HFFc6 (cell line): ENCODE measurements around the gene MRPS26. TPM values are rescaled to one million over a fixed set of nuclear protein-coding genes. Genes with fewer than 3 reads are reported as not detected.

Source experiments
- DNase-seq: peaks from one replicate; pipeline ENCODE4 v3.0.0-alpha.2; 2018
- H3K27ac Mint-ChIP-seq: 2 replicates; pipeline ENCODE4 v1.8.0; 2020; ENCODE audit warnings: mild to moderate bottlenecking, mixed read lengths
- H3K27me3 Mint-ChIP-seq: 2 replicates; pipeline ENCODE4 v1.8.0; 2021; ENCODE audit warnings: mild to moderate bottlenecking, moderate library complexity, mixed read lengths; ENCODE audit not compliant: insufficient read depth
- H3K36me3 Mint-ChIP-seq: 2 replicates; pipeline ENCODE4 v1.8.0; 2021; ENCODE audit warnings: low read depth, mixed read lengths
- H3K4me1 Mint-ChIP-seq: 2 replicates; pipeline ENCODE4 v1.8.0; 2020; ENCODE audit warnings: low read depth, mixed read lengths
- H3K4me3 Mint-ChIP-seq: 2 replicates; pipeline ENCODE4 v1.8.0; 2020; ENCODE audit warnings: mild to moderate bottlenecking, moderate library complexity, mixed read lengths
- H3K9me3 Mint-ChIP-seq: 2 replicates; pipeline ENCODE4 v1.8.0; 2020; ENCODE audit warnings: mild to moderate bottlenecking, mixed read lengths
- total RNA-seq, 6 experiments: library from RNA; stranded (reverse); fragmentation: NEBNext Ultra II Directional; extraction: Animal tissue kit (Norgen Biotek cat#: 25700); gene quantifications; 2 replicates in 1 of 6; 3 replicates in 5 of 6; pipeline ENCODE4 v1.2.3, GENCODE V29; 2021
- TF ChIP-seq, protein P1 (sequence below): fragments of 200-600 bp; sonication (generic); IDR thresholded peaks from 2 replicates; pipeline ENCODE4 v1.5.0; 2021; ENCODE audit warnings: antibody characterized with exemption, mild to moderate bottlenecking

The MRPS26 gene
- total RNA-seq, 6 experiments from 2014 or later: 31.7 to 46.8 (median 36.0) TPM

DNA sequence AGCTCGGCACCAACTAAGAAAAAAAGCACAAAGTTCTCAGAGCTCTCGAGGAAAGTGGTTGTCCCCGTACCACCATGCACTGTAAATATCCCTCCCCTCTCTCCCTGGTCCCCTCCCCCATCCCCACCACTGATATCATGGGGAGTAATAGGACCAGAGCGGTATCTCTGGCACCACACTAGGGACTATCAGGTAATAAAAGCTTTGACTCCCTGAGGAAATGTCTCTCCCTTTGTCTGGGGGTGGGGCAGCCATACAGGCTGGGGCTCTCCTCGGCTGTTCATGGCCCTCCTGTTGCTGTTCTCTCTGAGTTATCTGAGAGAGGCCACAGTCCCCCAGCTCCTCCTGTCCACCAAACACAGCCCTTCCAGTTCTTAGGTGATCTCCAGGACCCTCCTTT is 7.4 kb upstream of the MRPS26 start:
- TF ChIP-seq, protein P1, sequence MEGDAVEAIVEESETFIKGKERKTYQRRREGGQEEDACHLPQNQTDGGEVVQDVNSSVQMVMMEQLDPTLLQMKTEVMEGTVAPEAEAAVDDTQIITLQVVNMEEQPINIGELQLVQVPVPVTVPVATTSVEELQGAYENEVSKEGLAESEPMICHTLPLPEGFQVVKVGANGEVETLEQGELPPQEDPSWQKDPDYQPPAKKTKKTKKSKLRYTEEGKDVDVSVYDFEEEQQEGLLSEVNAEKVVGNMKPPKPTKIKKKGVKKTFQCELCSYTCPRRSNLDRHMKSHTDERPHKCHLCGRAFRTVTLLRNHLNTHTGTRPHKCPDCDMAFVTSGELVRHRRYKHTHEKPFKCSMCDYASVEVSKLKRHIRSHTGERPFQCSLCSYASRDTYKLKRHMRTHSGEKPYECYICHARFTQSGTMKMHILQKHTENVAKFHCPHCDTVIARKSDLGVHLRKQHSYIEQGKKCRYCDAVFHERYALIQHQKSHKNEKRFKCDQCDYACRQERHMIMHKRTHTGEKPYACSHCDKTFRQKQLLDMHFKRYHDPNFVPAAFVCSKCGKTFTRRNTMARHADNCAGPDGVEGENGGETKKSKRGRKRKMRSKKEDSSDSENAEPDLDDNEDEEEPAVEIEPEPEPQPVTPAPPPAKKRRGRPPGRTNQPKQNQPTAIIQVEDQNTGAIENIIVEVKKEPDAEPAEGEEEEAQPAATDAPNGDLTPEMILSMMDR: no peak
- H3K4me1 Mint-ChIP-seq: peaks cover 13% of the 10 kb centered on the region
- H3K27me3 Mint-ChIP-seq: no peaks in the 10 kb centered on the region
- H3K36me3 Mint-ChIP-seq: peaks cover 11% of the 10 kb centered on the region
- H3K9me3 Mint-ChIP-seq: no peaks in the 10 kb centered on the region
- DNase-seq: no peak
- no peak overlapping the region for H3K4me3 Mint-ChIP-seq
- H3K27ac Mint-ChIP-seq: no peak overlapping the region

DNA sequence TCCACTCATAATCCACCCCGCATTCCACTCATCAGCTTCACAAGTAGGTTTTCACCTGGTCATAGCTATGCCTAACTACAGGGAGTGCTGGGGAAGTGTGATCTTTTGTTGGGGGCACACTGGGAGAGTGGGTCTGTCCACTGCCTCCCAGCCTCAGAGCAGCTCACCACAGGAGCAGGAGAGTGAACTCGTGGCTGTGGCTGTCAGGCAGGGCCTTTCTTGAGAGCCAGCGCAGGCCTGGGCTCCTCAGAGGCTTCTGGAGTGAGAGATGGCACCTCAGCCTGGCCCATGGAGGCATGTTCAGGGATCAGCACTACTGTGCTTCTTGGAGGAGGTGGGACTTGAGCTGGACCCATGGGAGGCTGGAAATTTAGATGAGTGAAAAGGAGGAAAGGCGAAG is 6.4 kb upstream of the MRPS26 start:
- DNase-seq: no peak
- H3K27me3 Mint-ChIP-seq: no peaks in the 10 kb centered on the region
- H3K36me3 Mint-ChIP-seq: peaks cover 11% of the 10 kb centered on the region
- H3K9me3 Mint-ChIP-seq: no peaks in the 10 kb centered on the region
- peaks cover 13% of the 10 kb centered on the region for H3K4me1 Mint-ChIP-seq
- no peak overlapping the region for H3K27ac Mint-ChIP-seq
- no peak overlapping the region for H3K4me3 Mint-ChIP-seq
- TF ChIP-seq, protein P1: no peak

DNA sequence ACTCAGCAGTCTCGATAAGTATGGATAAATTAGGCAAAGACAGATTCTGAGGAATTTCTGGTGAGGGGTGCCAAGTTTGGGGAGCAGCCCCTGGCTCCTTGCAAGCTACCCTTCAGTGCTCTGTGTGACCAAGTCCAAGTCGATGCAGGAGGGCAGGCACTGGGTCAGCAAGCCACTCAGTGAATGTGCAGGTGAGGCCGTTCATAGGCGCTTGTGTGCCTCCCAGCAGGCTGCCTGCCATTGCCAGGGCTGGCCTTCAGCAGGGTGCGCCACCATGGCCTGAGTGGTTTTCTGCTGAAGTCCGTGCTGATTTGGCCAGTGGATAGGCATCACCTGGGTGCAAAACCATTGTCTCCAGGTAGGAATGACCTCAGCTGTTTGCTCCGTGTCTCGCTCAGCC is 5.8 kb upstream of the MRPS26 start:
- peaks cover 17% of the 10 kb centered on the region for H3K4me1 Mint-ChIP-seq
- H3K27me3 Mint-ChIP-seq: no peaks in the 10 kb centered on the region; the same call in 1 of the 2 replicates
- DNase-seq: no peak
- TF ChIP-seq, protein P1: no peak
- H3K4me3 Mint-ChIP-seq: no peak overlapping the region
- no peaks in the 10 kb centered on the region for H3K9me3 Mint-ChIP-seq
- peaks cover 11% of the 10 kb centered on the region for H3K36me3 Mint-ChIP-seq
- H3K27ac Mint-ChIP-seq: no peak overlapping the region

DNA sequence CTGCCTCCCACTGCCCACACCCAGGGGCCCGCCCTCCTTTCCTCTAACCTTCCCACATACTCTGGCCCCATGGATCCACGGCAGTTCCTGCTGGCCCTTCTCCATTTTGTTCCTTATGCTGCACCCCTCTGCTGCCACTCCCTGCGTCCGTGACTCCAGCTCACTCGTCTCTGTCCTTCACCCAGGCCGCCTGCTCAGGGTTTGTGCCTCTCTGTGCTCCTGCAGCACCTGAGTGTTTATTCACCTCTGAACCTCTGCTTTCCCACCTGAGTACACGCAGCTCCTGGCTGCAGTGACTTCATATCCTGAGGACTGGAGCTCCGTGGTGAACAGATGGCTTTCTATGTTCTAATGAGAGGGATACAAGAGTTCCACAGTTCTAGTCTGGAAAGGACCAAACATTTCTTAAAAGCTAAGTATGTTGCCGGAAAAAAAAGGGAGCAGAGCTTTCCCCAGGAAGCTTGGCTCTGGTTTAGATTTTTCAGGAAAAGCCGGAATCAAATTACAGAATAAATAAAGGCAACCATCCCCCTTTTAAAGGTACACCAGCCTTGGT is 3.9 kb upstream of the MRPS26 start:
- DNase-seq: no peak
- H3K4me1 Mint-ChIP-seq: peaks cover 26% of the 10 kb centered on the region
- no peaks in the 10 kb centered on the region for H3K9me3 Mint-ChIP-seq
- TF ChIP-seq, protein P1: no peak
- H3K36me3 Mint-ChIP-seq: peaks cover 9% of the 10 kb centered on the region
- H3K27me3 Mint-ChIP-seq: no peaks in the 10 kb centered on the region; the same call in 1 of the 2 replicates
- H3K4me3 Mint-ChIP-seq: peak overlapping the region; percentile 21; the same call in 1 of the 2 replicates
- peak overlapping the region; percentile 14; the same call in 1 of the 2 replicates for H3K27ac Mint-ChIP-seq

DNA sequence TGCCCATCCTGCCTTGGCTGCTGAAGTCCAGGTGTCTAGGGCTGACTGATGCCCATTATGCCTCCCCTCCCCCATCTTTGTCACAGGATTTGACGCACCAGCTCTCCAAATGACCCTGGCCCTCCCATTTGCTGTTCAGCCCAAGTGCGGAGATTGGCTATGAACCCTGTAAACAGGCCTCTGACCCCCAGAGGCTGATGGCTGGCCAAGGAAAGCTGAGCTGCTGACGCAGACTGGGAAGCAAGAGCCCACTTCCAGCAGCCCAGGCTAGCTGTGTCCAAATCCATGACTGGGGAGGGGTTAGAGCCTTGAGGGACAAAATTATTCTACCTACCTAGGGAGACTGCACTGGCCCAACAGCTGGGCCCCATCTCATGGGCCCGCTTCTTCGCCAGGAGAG is 3.2 kb upstream of the MRPS26 start:
- Mint-ChIP-seq H3K4me3 (no peak overlapping the region), H3K27me3 (no peaks in the 10 kb centered on the region; the same call in 1 of the 2 replicates), H3K36me3 (peaks cover 15% of the 10 kb centered on the region), H3K4me1 (peaks cover 28% of the 10 kb centered on the region), H3K27ac (no peak overlapping the region; the same call in 1 of the 2 replicates), H3K9me3 (no peaks in the 10 kb centered on the region)
- DNase-seq: no peak
- TF ChIP-seq, protein P1: no peak
